ENCODE data around the gene WASF3.

DNA sequence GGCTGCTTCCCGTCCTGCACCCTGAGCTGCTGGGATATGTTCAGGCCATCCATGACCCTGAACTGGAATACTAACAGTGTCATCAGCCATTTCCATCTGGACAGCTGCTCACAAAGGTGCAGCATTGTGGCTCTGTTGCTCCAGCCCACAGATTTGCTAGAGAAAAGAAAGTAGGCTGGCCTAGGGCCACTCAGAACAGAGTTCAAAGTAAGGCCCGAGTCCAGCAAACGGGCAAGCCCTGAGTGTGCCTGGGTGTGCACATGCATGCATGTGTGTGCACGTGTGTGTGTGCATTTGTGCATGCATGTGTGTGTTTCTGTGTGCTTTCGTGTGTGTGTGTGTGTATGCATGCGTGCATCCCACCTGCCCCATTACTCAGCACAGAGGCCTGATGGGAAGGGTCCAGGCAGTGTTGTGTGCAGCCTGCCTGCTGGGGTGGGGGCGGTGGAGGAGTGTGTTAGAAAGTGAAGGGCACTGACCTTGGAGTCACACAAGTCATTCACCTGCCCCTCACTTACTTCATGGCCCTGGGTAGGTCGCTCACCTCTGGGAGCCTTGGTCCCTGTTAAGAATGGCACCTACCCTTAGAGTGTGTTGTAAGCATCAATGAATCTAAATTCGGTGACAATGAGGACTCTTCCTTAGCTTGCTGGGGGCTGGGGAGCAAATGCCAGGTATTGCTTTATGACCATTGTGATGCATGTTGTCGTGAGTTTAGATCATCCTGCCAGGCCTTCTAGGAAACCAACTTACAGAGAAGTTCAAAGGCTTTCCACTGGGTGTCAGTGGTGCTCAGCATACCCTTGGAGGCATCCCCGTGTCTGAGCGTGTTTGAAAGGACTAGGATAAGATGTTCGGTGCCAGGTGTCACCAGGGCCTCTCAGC, 149.9 kb downstream of the WASF3 start:
- TF ChIP-seq SIN3A (IDR thresholded peaks at IDR 0.05; ENCODE audit: borderline replicate concordance, insufficient read depth, low read length) (no peak), TAF1 (IDR thresholded peaks at IDR 0.05; ENCODE audit: borderline replicate concordance, insufficient read depth, low read length) (no peak)
